Endometrium (tissue), 2 donors: ENCODE results near the gene KCNH4.
"Not testable (repeated sequence)": the region's sequence is repeated elsewhere in the genome, so short reads cannot be mapped to it uniquely, and the experiment has no call there.

ENCODE experiments used
- FAIRE-seq: peaks from 2 replicates; lab custom pipeline; 2012; peaks lifted over from hg19 to GRCh38; lab: Jason Lieb, UNC
- donor health status: control.
- donor health status: control.

Gene KCNH4

GRCh38 chr17:42180922-42181850 is at the start of gene KCNH4:
KCNH4 (minus strand) TSS chr17:42181142; CDS start chr17:42180945, 197 bp downstream.
- FAIRE-seq = no peak

DNA sequence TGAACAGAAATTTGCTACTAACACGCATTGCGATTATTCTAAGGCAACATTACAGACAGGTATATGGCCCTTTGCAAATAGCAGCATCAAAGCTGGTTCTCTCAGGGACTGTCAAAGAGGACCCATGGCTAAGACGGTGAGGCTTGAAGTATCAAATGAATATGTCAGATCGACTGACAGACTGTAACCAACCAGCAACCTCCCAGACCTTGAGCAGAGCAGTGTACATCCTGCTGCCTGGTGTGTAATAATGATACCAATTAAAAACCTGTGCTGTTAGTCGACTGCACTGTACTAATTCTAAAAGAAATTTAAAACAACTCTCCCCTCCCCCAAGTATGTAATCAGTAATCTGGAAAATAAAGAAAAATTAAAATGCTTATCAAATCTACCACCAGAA is 49.3 kb upstream of the KCNH4 start:
- no peak for FAIRE-seq

DNA sequence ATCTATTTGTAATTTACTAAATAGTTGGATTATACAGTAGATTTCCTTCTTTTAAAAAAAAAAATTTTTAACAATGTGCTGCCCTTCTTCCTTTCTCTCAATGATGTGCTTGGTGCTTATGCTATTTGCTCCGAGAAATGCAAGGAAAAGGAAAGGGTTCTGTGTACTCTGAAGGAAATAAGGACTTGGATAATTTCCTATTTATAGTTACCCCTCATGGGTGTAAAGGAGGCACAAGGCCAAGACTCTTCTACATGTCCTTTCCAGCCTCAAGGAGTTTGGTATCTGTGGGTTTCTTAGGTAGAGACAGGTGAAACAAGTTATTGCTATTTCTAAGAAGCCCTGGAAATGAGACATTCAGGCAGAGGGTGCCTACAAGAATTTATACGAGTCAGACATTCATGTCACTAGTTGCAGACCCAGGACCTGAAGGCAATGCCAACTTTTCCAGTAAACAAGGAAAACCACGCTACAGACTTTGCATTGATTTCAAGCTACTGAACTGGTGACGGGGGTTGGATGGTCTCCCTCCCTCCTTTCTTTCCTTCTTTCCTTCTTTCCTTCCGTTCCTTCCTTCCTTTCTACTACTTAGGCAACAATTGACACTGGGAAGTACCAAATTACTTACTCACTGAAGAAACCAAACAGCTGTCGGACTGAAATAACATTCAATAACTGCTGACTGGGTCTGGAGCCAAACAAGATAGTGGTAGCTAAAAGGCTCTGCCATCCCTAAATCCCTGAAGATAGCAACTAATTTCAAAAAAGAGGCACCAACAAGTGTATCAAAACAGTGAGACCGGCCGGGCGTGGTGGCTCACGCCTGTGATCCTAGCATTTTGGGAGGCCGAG is 47.1 kb upstream of the KCNH4 start:
- no peak for FAIRE-seq

GRCh38 chr17:42225646-42226045 is 44.7 kb upstream of the KCNH4 start:
- FAIRE-seq = no peak

DNA sequence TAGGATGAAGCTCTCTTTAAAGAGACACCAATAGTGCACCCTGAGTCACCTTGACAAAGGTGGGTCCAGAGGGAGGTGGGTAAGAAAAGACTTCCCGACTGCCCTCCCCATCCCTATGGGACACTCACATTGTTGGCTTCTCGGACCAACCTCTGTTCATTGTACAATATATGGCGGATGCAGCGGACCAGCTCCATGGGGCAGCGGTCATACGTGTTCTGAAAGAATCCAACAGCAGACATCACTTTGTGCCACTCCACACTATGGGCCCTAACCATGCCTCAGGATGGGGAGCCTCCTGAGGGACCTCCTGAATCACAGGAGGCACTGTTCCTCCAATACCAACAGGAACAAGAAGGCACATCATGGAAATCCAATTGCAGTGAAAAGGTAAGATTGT is 43.7 kb upstream of the KCNH4 start:
- FAIRE-seq = no peak

DNA sequence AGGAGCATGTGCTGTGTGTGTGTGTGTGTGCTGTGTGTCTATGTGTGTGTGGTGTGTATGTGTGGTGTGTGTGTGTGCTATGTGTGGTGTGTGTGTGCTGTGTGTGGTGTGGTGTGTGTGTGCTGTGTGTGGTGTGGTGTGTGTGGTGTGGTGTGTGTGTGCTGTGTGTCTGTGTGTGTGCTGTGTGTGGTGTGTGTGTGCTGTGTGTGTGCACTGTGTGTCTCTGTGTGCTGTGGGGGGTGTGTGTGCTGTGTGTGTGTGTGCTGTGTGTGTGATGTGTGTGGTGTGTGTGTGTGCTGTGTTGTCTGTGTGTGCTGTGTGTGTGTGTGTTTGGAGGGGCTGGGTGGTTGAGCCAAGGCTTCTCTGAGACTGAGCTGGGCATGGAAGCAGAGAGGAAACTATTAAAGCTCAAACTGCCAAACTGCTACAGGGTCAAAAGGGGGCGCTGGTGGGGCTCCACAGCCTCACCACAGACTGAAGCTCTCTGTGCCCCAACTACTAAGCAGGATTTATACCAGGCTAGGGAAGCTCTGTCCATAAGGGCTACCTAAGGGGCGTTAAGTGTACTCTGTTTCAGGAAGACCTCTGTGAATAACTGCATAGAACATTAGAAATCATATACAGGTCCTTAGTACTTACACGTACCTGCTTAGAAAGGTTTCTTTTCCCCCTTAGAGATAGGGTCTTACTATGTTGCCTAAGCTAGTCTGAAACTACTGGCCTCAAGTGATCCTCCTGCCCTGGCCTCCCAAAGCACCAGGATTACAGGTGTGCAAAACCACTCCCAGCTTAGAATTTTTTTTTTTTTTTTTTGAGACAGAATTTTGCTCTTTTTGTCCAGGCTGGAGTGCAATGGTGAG is 41.2 kb upstream of the KCNH4 start:
- no peak for FAIRE-seq

DNA sequence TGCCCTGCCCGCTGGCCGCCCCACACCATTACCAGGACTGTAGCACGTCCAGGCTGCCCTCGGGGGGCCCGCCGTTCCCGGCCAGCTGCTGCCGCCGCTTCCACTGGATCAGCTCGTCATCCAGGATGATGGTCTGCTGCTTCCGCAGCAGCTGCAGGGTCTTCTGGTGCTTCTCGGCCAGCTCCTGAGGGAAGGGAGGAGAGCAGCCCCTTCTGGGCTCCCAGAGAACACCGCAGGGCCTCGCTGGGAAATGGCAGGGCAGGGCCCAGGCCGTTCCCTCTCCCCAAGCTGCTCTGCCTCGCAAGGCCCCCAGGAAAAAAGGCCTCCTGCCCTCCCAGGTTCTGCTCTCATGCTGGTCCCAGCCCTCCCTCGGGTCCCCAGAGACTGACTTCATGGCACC is 38.3 kb upstream of the KCNH4 start:
- not testable (repeated sequence) for FAIRE-seq

- no peak for FAIRE-seq
Measured at GRCh38 chr17:42214156-42214555, 33.2 kb upstream of the KCNH4 start.

DNA sequence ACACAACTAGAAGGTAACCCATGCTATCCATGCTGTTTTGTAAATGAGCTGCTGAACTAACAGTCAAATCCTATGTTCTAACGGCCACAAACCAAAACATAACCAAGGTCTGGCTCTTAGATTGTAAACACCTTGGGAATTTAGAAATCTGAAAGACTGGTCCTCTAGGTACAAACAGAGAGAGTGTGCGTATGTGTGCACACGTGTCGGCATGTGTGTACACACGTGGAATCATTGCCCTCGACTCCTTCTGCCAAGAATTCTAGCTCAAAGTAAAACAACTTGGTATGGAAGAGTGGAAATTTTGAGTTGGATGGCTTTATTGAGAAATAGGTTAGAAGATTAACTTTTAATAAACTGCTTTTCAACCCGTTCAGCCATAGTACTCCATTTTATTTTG is 31.4 kb upstream of the KCNH4 start:
- no peak for FAIRE-seq

DNA sequence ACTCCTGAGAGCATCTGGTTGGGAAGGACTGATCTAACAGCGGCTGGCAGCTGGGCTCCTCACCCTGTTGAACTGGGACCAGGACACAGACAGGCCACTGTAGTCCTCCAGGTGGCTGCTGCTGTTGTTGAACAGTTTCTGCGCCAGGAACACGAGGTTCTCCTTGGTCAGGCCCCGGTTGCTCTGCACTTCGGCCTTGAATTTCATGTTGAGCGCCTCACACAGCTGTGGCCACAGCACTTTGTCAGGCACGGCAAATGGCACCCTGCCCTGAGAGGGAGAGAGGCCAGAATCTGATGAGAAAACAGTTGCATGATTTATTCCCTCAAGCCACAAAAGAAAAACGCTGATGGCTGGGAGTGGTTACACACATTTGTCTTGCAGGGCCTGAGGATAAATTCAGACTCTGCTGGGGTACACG is 31.0 kb upstream of the KCNH4 start:
- FAIRE-seq = not testable (repeated sequence)

GRCh38 chr17:42210046-42210445 is 29.1 kb upstream of the KCNH4 start:
- FAIRE-seq = no peak

- not testable (repeated sequence) for FAIRE-seq
Measured at GRCh38 chr17:42206153-42206612, 25.2 kb upstream of the KCNH4 start.

- no peak for FAIRE-seq
Measured at GRCh38 chr17:42203354-42203753, 22.4 kb upstream of the KCNH4 start.

GRCh38 chr17:42202696-42203095 is 21.8 kb upstream of the KCNH4 start:
- no peak for FAIRE-seq

GRCh38 chr17:42202159-42202558 is 21.2 kb upstream of the KCNH4 start:
- no peak for FAIRE-seq

GRCh38 chr17:42201458-42201772 is 20.5 kb upstream of the KCNH4 start:
- no peak for FAIRE-seq

- FAIRE-seq = no peak
Measured at GRCh38 chr17:42200706-42201457, 19.9 kb upstream of the KCNH4 start.

- no peak for FAIRE-seq
Measured at GRCh38 chr17:42199416-42200011, 18.6 kb upstream of the KCNH4 start.

DNA sequence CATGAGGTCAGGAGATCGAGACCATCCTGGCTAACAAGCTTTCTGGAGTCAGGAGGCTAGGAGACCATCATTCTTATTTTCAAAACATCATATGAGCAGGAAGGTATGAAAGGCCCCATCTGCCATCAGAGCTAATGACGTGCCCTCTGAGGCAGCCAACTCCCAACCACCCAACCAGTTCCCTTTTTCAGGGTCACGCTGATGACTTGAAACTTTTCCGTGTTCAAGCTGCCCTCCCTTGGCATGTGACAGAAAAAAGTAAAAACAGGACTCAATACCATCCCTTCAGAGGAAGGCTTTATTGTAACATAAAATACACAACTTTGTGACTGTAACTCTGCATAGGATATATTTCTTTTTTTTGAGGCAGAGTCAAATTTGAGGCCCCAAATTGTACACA is 18.0 kb upstream of the KCNH4 start:
- no peak for FAIRE-seq

GRCh38 chr17:42197564-42198156 is 16.7 kb upstream of the KCNH4 start:
- FAIRE-seq = no peak
